HT1080 (cell line): ENCODE results near the gene LRRC4C. TPM values are rescaled to one million over a fixed set of nuclear protein-coding genes. Genes with fewer than 3 reads are reported as not detected.
"Not testable (repeated sequence)": the region's sequence is repeated elsewhere in the genome, so short reads cannot be mapped to it uniquely, and the experiment has no call there.

Experiments used
- DNase-seq: peaks from one replicate; pipeline ENCODE4 v3.0.0-alpha.2; 2015; ENCODE audit warnings: low read depth
- total RNA-seq: library from RNA; depleted of rRNA; stranded (reverse); fragments of >200 nt; shearing (Covaris generic); gene quantifications from 2 replicates; pipeline ENCODE4 v1.2.3, GENCODE V29; 2014

Gene LRRC4C
- total RNA-seq, 1 experiment from 2014 or later = not detected

DNA sequence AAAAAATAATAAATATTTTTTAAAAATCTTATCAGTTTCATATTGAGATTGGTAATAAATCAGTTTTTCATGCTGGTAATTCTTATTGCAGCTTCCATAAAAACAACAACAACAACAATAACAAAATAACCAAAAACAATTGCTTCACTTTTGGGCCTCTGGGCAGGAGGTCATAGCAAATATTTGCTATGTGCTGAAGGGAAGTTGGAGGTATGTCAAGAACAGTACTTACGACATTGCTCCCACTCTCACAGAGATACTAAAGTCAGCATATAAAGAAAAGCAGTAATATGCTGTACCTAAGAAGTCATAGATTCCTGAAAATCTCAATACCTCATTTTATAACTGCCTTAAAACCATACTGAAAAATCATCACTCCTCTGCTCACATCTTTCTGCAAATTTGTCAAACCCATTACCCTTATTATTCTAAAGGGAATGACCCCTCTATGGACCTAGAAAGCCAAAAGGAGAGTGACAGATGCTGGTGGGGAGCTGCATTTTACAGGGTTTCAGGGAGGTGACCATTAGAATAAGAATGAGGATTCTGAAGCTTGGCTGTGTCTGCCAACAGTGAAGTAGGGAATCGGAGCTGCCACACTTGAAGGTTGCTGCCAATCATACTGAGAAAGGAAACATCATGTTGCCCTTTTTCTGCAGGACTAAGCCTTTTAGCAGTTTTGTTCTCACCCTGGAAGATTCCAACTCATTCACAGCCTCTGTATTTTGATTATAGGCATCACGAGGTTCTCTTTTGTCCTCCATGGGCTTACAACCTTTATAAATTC lies 742.9 kb downstream of the LRRC4C start:
- DNase-seq = no peak

DNA sequence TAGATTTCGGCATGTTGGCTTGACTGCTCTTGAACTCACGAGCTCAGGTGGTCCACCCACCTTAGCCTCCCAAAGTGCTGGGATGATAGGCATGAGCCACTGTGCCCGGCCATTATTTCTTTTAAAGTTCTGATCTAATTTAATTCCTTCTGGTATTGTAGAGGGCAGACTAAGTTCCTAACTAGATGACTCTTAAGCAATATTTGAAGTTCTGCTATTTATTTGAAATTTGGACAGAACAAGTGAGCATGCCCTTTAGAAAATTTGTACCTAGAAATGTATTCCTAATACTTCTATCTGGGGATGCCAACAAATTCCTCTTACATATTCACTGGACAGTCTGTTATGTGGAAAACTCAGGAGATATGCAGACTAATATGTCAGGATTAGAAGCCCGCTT lies 746.4 kb downstream of the LRRC4C start:
- no peak for DNase-seq

DNA sequence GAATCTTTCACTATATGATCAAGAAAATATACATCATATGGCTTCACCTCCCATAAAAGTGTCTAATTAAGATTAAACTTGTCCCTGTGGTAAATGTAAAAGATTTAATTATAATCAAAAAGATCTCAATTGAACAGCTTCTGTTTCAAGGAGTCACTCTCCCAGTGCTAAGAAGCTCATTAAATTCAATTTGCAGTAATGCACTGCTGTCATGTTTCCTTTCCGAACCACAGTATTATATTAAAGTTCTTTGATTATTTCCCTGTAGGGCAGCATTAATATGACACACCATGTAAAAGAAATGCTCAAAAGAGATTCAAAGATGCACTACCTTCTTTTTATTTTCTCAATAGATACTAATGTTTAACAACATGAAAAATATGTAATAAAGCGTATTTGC lies 758.4 kb downstream of the LRRC4C start:
- DNase-seq = no peak

DNA sequence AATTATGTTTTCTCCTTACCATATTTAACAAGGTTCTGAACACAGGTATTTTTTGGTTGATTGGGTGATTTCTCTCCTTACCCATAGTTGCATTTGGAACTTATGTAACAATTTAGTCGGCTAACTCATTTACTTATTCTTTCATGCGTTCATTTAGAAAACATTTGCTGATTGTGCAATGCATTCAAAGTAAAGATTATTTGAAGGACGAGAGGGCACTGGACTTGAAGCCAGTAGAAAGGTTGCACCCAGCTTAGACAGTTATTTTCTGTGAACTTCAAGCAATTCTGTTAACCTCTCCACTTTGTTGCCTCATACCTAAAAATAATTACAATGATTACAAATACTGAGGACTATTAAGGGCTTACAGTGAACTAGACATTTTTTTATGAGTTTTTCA lies 769.6 kb downstream of the LRRC4C start:
- DNase-seq = no peak

DNA sequence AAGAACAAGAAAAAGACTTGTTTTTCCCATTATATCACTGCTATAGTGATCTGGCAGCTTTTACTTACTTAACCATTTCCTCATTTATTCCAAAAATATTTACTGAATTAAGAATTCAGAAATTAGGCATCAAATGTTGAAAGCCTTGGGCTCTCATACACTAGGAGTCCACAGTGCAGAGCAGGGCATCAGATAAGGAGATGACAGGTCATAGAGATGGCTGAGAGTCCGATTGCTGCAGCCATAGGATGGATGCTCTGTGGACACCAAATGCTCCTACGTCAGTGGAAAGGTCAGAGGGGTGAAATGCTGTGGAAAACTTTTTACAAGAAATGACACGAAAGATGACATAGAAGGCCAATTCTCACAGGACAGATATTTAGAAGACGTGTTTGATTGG lies 771.1 kb downstream of the LRRC4C start:
- DNase-seq = no peak

DNA sequence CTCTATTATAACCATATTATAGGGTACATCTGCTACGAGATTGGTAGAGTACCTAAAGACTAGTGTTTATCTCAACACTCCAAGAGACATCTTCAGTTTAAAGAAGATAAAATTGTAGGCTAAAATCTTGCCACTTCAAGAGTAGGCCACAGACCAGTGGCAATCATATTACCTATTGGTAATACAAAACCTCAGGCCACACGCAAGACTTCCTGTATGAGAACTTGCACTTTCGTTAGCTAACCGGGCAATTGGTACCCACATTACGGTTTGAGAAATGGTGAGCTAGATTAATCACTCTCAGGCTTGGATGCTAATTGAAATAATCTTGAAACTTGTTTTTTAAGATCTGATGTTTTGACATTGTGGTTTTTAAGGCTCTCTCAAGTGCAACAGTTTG lies 772.7 kb downstream of the LRRC4C start:
- no peak for DNase-seq

DNA sequence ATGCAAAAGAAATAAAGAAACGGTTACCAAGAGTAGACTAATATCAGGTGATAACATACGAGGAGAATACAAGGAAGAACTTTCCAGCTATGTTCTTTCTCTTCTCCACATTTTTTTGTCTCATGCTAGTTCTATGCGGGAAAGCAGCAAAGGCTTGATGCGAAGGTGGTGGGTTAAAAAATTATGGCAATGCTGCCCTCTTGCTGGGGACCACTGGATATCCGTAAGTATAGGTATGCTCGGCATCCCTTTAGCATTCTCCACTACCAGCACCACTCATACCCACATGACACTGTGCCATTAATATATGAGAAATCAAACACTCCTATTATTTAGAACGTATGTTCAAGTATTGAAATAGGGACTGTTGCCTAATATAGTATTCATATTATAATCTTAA lies 776.4 kb downstream of the LRRC4C start:
- peak; percentile 37 for DNase-seq

DNA sequence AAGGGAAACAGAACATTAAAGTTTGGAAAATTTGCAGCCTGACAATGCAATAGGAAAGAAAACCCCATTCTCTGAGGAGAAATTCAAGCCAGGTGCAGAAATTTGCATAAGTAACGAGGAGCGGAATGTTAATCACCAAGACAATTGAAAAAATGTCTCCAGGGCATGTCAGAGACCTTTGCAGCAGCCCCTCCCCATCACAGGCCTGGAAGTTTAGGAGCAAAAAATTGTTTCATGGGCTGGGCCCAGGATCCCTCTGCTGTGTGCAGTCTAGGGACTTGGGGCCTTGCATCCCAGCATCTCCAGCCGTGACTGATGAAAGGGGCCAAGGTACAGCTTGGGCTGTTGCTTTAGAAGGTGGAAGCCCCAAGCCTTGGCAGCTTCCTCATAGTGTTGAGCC lies 780.2 kb downstream of the LRRC4C start:
- no peak for DNase-seq

DNA sequence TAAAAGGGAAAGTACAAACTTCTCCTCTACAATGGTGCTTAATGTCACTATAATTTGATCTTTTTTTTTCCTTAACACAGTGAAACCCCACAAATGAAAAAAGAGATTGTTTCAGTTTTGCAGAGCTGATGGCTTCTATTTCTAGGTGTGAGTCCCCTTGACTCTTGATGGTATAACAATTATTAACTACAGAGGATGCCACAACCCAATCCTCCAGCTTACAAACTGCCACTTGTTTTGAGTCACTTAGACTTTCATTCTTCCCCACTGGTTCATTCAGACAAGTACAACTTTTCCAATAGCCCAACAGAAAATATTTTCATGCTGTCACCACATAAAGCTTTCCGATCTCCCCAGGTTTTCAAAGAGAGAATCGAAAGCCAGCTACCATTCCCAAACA lies 812.2 kb downstream of the LRRC4C start:
- DNase-seq = no peak

DNA sequence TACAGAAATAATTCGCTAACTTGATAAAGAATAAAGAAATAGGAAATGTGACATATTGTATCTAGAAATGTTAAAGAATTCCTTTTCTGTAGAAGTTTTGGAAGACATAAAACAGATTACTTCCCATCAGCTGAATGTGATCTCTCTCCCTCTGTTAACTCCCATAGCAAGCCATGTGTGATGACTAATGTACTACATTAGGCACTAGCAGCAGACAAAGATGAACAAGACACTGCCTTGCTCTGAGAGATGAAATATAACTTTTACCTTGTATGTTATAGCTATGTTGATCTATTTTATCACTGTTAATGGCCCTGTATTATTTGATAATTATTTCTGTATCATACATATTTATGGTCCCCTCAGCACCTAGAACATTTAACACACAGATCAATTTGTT lies 817.2 kb downstream of the LRRC4C start:
- DNase-seq = no peak

DNA sequence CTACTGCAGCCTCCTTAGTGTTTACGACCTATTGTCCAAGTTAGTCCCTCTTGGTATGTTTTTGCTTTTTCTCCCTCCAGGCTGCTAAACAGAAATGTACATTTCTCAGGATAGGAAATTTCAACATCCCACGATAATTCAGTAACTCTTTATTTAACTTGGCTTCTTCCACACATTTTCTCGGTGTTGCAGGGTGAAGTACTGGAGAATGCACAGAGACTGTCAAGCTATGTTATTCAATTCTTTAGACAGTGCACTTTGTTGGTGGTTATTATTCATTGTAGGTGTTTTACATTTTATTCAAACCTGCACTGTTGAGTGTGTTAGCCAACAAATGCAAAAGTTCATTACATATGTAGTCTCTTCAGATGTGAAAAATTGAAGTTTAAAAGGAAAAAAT lies 839.8 kb downstream of the LRRC4C start:
- no peak for DNase-seq

DNA sequence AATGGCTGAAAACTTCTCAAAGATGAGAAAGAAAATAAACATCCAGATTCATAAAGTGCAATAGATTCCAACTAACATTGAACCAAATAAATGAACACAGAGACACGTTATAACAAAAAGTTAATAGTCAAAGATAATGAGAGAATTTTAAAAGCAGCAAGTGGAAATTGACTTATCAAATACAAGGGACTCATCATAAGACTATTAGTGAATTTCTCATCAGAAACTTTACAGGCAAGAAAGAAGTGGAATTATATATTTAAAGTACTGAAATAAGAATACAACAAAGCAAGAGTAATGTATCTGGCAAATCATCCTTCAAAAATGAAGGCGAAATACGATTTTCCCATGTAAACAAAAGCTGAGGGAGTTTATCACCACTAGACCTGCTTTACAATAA lies 852.7 kb downstream of the LRRC4C start:
- no peak for DNase-seq

DNA sequence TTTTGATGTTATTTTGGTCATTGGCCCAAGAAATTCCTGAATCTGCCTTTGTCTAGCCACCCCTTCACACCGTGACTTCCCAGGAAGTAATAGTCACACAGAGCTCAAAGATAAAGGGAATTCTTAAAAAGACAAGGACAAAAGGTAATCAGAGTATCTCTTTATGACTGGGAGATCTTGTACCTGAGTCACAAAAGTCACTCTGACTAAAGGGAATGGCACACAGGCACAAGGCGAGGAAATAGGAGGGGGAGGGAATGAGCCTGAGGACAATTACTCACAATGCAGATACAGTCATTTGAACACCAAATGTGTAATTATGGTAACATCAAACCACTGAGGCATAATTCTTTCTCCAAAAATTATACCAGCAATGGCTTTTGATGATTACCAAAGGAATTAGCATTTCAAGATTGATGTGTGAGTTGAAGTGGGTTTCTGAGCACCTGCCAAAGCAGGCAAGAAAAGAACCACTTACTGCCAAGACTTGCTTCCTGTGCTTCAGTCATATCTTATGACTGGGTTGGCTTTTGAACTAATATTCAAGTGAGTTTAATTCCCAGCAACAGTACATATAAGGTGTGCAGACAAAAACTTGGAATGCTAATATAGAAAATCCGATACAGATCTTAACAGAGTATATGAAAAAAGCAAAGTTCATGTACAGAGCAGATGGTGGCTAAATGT lies 856.4 kb downstream of the LRRC4C start:
- peak; percentile 84 for DNase-seq

DNA sequence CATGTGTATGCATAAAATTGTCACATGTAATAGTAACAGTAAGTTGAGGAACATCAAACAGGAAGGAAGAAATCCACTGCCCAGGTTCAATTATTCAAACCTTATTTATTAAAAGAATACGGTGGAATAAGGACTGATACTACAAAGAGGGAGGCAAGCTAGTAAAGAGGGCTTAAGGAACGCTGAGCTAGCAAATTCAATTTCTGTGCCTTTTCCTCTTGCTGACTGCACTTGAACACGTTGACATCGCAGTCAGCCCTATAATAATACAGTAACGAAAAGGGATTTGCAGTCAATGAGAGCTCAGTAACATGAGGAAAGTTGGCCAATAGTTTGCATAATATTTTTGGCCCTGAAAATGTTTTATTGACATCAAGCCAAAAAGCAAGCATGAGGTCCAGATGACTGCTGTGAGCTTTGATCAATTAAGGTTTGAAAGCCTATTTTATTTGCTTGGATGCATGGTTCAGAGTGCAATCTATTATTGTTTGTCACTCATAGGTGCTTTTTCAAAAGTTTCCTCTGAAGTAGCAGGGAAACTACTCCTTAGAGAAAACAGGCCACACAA lies 861.8 kb downstream of the LRRC4C start:
- DNase-seq = no peak

DNA sequence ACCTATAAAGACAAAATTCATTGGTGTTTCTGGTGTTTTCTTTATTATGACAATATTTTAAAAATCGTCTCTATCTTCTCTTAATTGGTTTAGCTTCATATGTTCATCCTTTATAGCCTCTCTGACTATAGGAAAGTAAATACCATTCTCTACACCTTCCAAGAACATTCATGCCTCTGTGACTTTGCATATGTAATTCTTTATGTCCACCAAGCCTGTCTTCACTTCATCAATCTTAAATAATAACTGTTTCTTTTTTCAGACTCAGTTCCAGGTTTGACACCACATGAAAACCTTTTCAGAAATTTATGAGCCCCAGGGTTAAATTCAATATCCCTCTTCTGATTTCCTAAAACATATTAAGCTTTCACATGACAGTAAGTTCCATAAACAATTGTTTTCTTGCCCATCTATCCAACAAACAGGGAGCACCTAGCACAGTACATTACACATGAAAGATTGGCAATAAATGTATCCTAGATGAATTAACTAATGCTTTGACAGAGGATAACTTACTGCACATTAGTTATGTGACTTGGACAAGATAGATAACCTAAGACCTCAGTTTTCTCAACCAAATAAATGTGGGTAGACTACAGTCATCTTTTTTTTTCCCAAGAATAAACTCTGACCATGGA lies 886.1 kb downstream of the LRRC4C start:
- no peak for DNase-seq

DNA sequence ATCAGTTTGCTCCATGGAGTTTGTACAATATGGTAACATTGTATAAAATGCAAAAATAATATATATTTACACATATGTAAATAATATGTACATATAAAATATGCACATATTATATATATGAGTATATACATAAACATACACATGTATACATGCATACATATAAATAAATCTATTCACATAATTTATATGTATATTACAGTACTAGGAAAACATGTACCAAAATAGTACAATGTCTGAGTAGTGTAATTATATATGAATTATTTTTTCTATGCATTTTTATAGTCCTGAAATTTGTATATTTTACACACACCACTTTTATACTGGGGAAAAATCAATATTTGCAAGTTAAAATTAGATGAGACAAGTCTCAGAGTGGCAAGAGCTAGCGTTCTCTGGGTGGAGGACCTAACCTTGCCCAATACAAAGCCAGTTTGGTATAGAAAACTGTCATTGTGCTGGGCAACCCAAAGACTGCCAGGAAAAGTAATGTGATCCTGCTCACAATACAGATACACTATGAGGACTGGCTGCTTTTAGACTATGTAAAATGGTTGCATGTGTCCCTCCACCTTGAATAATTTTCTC lies 889.4 kb downstream of the LRRC4C start:
- DNase-seq = no peak

DNA sequence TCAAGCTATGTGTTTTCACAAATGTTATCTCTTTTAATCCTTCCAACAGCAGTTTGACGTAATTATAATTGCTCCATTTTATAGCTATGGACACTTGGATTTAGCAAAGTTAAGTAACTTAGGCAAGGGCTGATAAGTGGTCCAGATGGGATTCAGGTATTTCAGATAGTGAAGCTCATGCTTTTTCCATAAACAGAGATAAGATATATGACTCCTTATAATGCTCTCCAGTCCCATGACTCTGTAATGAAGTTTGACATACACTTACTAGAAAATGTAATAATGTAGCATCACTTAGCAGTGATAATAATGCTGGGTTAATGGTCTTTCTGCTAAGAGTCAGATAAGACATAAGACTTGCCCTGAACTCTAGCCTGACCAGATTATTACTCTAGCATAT lies 892.1 kb downstream of the LRRC4C start:
- no peak for DNase-seq

DNA sequence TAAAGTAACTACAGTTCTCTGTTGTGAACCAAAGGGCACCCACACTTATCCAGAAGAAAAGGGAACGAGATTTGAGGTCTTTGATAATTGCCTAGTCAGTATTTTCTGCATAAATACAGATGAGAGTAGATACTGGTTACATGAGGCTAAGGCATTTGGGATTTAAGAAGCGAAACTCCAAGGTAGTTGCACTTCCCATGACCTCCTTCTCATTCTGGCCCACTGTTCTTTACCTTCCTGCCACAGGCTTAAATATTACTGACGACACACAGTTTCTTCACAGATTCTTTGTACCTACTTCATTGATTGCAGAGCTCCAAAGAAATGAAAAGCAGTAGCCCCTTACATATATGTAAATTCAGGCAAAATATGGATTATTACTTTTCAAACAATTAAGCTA lies 915.3 kb downstream of the LRRC4C start:
- DNase-seq = no peak

DNA sequence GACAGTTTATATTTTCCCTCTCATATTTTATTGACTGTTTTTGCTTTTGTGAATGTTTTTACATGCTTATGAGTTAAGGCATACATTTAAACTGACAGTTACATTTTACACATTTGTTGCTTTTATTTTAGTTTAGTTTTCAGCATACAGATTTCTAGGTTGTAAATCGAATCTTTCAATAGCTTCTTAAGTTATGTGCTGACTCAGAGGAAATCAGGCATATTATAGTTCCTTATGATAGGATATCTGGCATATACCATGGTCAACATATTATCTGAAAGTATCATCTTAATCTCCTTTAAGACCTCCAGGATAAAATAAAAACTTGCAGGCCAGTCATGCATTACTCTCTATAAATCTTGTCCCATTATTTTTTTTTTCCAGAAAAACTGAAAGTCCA lies 916.6 kb downstream of the LRRC4C start:
- DNase-seq = no peak

DNA sequence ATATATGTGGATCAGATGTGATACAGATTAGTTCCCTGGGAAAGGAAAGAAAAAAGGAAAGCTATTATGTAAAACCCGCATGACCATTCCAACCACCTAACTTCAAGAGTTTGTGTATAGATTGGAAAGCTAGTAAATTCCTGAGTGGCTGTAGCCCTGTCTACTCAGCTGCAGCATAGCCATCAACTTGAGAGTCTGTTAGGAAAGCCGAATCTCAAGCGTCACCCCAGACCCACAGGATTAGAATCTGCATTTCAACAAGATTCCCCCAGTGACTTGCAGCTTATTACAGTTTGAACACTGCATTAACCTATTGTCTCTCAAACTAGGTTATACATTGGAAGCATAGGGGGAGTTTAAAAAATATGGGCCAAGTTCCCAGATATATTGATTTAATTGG lies 921.7 kb downstream of the LRRC4C start:
- DNase-seq = no peak

DNA sequence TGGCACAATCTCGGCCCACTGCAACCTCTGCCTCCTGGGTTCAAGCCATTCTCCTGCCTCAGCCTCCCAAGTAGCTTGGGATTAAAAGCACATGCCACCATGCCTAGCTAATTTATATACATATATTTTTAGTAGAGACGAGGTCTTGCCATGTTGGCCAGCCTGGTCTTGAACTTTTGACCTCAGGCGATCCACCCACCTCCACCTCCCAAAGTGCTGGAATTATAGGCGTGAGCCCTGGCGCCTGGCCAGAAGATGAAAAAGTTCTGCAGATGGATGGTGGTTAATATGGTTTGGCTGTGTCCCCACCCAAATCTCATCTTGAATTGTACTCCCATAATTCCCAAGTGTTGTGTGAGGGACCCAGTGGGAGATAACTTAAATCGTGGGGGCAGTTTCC lies 937.4 kb downstream of the LRRC4C start:
- not testable (repeated sequence) for DNase-seq

DNA sequence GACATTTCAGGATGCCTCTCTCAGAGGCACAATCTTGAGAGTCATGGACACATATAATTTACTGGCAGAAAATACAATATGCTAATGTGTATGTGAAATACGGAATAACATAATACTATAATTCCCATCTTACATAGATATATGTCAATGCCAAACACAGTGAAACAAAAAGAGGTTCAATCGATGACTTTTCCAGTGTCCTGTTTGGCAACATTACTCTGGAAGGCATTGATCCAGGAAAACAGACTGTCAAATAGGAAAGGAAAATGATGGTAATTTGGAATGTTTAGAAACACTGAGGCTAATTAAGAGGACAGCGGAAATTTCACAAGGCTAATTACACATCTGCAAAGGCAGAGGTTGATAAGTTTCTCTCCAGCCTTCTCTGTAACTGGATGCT lies 942.3 kb downstream of the LRRC4C start:
- no peak for DNase-seq
